IMR-90 (cell line): Measurements from ENCODE around the gene OTOA. TPM values are rescaled to one million over a fixed set of nuclear protein-coding genes. Genes with fewer than 3 reads are reported as not detected.

Experiments used
- ATAC-seq: fragments of 200-7000 bp; cut with Tn5 transposase; 2 replicates; pipeline ENCODE4 v1.9.1; 2020; ENCODE audit warnings: low read depth, mild to moderate bottlenecking, moderate library complexity
- BruUV-seq: library from RNA; stranded (reverse); fragments of 400-500 nt; replicated peaks from 2 replicates; lab custom pipeline; 2021; lab: Mats Ljungman, UMichigan
- CTCF ChIA-PET: fragments of 300-600 bp; formaldehyde crosslinking; extraction: SDS; loops from one replicate; lab custom pipeline; 2021; ENCODE audit warnings: antibody characterized with exemption; lab: Yijun Ruan, JAX
- POLR2A ChIA-PET: fragments of 300-600 bp; sonication (Branson Sonifier 250); formaldehyde crosslinking; loops from one replicate; lab custom pipeline; 2022; ENCODE audit warnings: antibody characterized with exemption; ENCODE audit not compliant: unreplicated experiment; lab: Charles Lee
- DNase-seq: peaks from one replicate; pipeline ENCODE4 v3.0.0; 2013
- H2AFZ ChIP-seq: replicated peaks from 2 replicates; pipeline ENCODE3; 2013; ENCODE audit warnings: low read length, mild to moderate bottlenecking; ENCODE audit not compliant: poor library complexity
- H2AK5ac ChIP-seq: 2 replicates; pipeline ENCODE4 v1.6.1; 2013; ENCODE audit warnings: low read depth, low read length, inconsistent platforms
- H2AK9ac ChIP-seq: replicated peaks from 2 replicates; pipeline ENCODE3; 2013; ENCODE audit warnings: mild to moderate bottlenecking, low read depth, low read length, moderate library complexity; ENCODE audit not compliant: poor library complexity
- H2BK120ac ChIP-seq: 2 replicates; pipeline ENCODE4 v1.6.1; 2013; ENCODE audit warnings: low read depth, low read length, inconsistent platforms
- H2BK15ac ChIP-seq: 3 replicates; pipeline ENCODE4 v1.6.1; 2013; ENCODE audit warnings: low read depth, low read length, inconsistent platforms
- H2BK20ac ChIP-seq: 2 replicates; pipeline ENCODE4 v1.6.1; 2013; ENCODE audit warnings: low read depth, mild to moderate bottlenecking, inconsistent platforms, low read length, moderate library complexity
- H2BK5ac ChIP-seq: 2 replicates; pipeline ENCODE4 v1.6.1; 2013; ENCODE audit warnings: mild to moderate bottlenecking, low read depth, low read length, inconsistent platforms; ENCODE audit not compliant: poor library complexity, severe bottlenecking
- H3K14ac ChIP-seq: replicated peaks from 2 replicates; pipeline ENCODE4 v1.6.1; 2013; ENCODE audit warnings: low read depth, low read length, inconsistent platforms
- H3K18ac ChIP-seq: 2 replicates; pipeline ENCODE4 v1.6.1; 2013; ENCODE audit warnings: low read depth, low read length, control low read depth
- H3K23ac ChIP-seq: 2 replicates; pipeline ENCODE4 v1.6.1; 2013; ENCODE audit warnings: low read depth, low read length, inconsistent platforms
- H3K27ac ChIP-seq: 2 replicates; pipeline ENCODE4 v1.5.1; 2013; ENCODE audit warnings: mild to moderate bottlenecking, control low read depth, low read length; ENCODE audit not compliant: insufficient read depth
- H3K27me3 ChIP-seq: 2 replicates; pipeline ENCODE4 v1.6.1; 2013; ENCODE audit warnings: low read length; ENCODE audit not compliant: control insufficient read depth, insufficient read depth
- H3K36me3 ChIP-seq: 2 replicates; pipeline ENCODE4 v1.6.1; 2013; ENCODE audit warnings: low read length, mixed read lengths; ENCODE audit not compliant: control insufficient read depth, insufficient read depth
- H3K4ac ChIP-seq: 2 replicates; pipeline ENCODE4 v1.6.1; 2013; ENCODE audit warnings: low read depth, low read length, inconsistent platforms
- H3K4me1 ChIP-seq: 2 replicates; pipeline ENCODE4 v1.6.1; 2013; ENCODE audit warnings: low read length, mixed read lengths; ENCODE audit not compliant: control insufficient read depth, insufficient read depth
- H3K4me2 ChIP-seq: 2 replicates; pipeline ENCODE4 v1.6.1; 2013; ENCODE audit warnings: low read depth, mild to moderate bottlenecking, control low read depth, low read length, moderate library complexity
- H3K4me3 ChIP-seq: 2 replicates; pipeline ENCODE4 v1.5.1; 2013; ENCODE audit warnings: low read depth, mild to moderate bottlenecking, control low read depth, low read length, moderate library complexity; ENCODE audit not compliant: insufficient read depth
- H3K56ac ChIP-seq: 2 replicates; pipeline ENCODE4 v1.6.1; 2013; ENCODE audit warnings: low read length, inconsistent platforms; ENCODE audit not compliant: insufficient read depth; ENCODE audit errors: extremely low read depth
- H3K79me1 ChIP-seq, 2 experiments: 2 replicates each; pipeline ENCODE4 v1.6.1; 2013; ENCODE audit warnings: low read length in 2 of 2, inconsistent platforms in 1 of 2, low read depth in 1 of 2
- H3K9ac ChIP-seq: 2 replicates; pipeline ENCODE4 v1.6.1; 2013; ENCODE audit warnings: low read depth, low read length, control low read depth
- H3K9me1 ChIP-seq: 2 replicates; pipeline ENCODE4 v1.6.1; 2013; ENCODE audit warnings: low read length, inconsistent platforms; ENCODE audit not compliant: insufficient read depth
- H3K9me3 ChIP-seq: 2 replicates; pipeline ENCODE4 v1.6.1; 2013; ENCODE audit warnings: low read length; ENCODE audit not compliant: control insufficient read depth, insufficient read depth
- H4K20me1 ChIP-seq: 2 replicates; pipeline ENCODE4 v1.6.1; 2013; ENCODE audit warnings: low read length, inconsistent platforms; ENCODE audit not compliant: insufficient read depth
- H4K5ac ChIP-seq: 2 replicates; pipeline ENCODE4 v1.6.1; 2013; ENCODE audit warnings: mild to moderate bottlenecking, low read depth, low read length, control low read depth
- H4K8ac ChIP-seq, 2 experiments: 2 replicates each; pipeline ENCODE4 v1.6.1; 2013; ENCODE audit warnings: low read depth in 2 of 2, low read length in 2 of 2, control low read depth in 1 of 2, inconsistent platforms in 1 of 2
- H4K91ac ChIP-seq: 2 replicates; pipeline ENCODE4 v1.6.1; 2013; ENCODE audit warnings: low read depth, low read length, inconsistent platforms; ENCODE audit not compliant: insufficient read depth
- BHLHE40 ChIP-seq: fragments of 150-350 bp; IDR thresholded peaks from 2 replicates; pipeline ENCODE4 v1.6.1; 2016; ENCODE audit warnings: mild to moderate bottlenecking, low read depth, low read length
- CEBPB ChIP-seq: IDR thresholded peaks from 2 replicates; pipeline ENCODE4 v1.6.1; 2012; ENCODE audit warnings: low read depth, low read length, improper control_type of control experiment
- CHD1 ChIP-seq: IDR thresholded peaks from 2 replicates; pipeline ENCODE4 v1.6.1; 2012; ENCODE audit warnings: low read depth, low read length, improper control_type of control experiment
- FOS ChIP-seq: fragments of 150-350 bp; IDR thresholded peaks from 2 replicates; pipeline ENCODE4 v1.6.1; 2016; ENCODE audit warnings: low read depth, low read length
- MAFK ChIP-seq: IDR thresholded peaks from 2 replicates; pipeline ENCODE4 v1.6.1; 2012; ENCODE audit warnings: low read depth, low read length, improper control_type of control experiment
- MAZ ChIP-seq: IDR thresholded peaks from 2 replicates; pipeline ENCODE4 v1.6.1; 2012; ENCODE audit warnings: low read depth, mild to moderate bottlenecking, low read length, improper control_type of control experiment, moderate library complexity, borderline replicate concordance
- NFE2L2 ChIP-seq: fragments of 150-350 bp; IDR thresholded peaks from 2 replicates; pipeline ENCODE4 v1.6.1; 2016; ENCODE audit warnings: low read depth, mild to moderate bottlenecking, low read length
- POLR2A ChIP-seq: IDR thresholded peaks from 2 replicates; pipeline ENCODE4 v1.6.1; 2012; ENCODE audit warnings: mild to moderate bottlenecking, low read depth, low read length
- RAD21 ChIP-seq: IDR thresholded peaks from 2 replicates; pipeline ENCODE4 v1.6.1; 2012; ENCODE audit warnings: low read length, improper control_type of control experiment
- RCOR1 ChIP-seq: IDR thresholded peaks from 2 replicates; pipeline ENCODE4 v1.6.1; 2012; ENCODE audit warnings: mild to moderate bottlenecking, low read length, improper control_type of control experiment; ENCODE audit not compliant: insufficient replicate concordance
- RFX5 ChIP-seq: IDR thresholded peaks from 2 replicates; pipeline ENCODE4 v1.8.0; 2012; ENCODE audit warnings: low read depth, mild to moderate bottlenecking, low read length, moderate library complexity
- SMC3 ChIP-seq: fragments of 150-350 bp; IDR thresholded peaks from 2 replicates; pipeline ENCODE4 v1.6.1; 2016; ENCODE audit warnings: low read depth, mild to moderate bottlenecking, antibody characterized with exemption, low read length, moderate library complexity
- WGBS, 2 experiments: methylation state at CpG; one replicate each; pipeline versions ENCODE4 v1.1.5 to v1.1.7; 2013; ENCODE audit warnings: missing lambda C conversion rate in 2 of 2; ENCODE audit not compliant: insufficient read length in 1 of 2; ENCODE audit errors: extremely low coverage in 2 of 2; 5-methylcytosine and 5-hydroxymethylcytosine counted together
- dilution Hi-C: fragments of 300-500 bp; cut with HindIII; formaldehyde crosslinking; loops from one replicate; pipeline ENCODE4 v1.14.3; 2018; ENCODE audit warnings: low sequenced_read_pairs; ENCODE audit not compliant: unreplicated experiment
- in situ Hi-C: fragments of 300-500 bp; cut with MboI; formaldehyde crosslinking; loops from 3 replicates; pipeline ENCODE4 v1.14.3; 2019; ENCODE audit warnings: low sequenced_read_pairs, inconsistent platforms, mixed read lengths
- intact Hi-C: fragments of 100-400 bp; cut with micrococcal nuclease; formaldehyde crosslinking; loops from 2 replicates; pipeline ENCODE4 v1.10.0; 2022
- polyA plus RNA-seq, 3 experiments: library from polyadenylated mRNA; depleted of rRNA; stranded (reverse); fragments of >200 nt; gene quantifications; 2 replicates each; pipeline ENCODE4 v1.2.3, GENCODE V29; 2012; ENCODE audit warnings: low replicate concordance in 1 of 3
- total RNA-seq: library from RNA; depleted of rRNA; stranded (reverse); fragments of >200 nt; gene quantifications from 2 replicates; pipeline ENCODE4 v1.2.3, GENCODE V29; 2012
- TF ChIP-seq, protein P1 (sequence below): fragments of 150-350 bp; IDR thresholded peaks from 2 replicates; pipeline ENCODE4 v1.6.1; 2017; ENCODE audit warnings: mild to moderate bottlenecking, antibody characterized with exemption, low read length, low read depth
- TF ChIP-seq, protein P2 (sequence below): fragments of 150-350 bp; IDR thresholded peaks from 2 replicates; pipeline ENCODE4 v1.6.1; 2016; ENCODE audit warnings: low read depth, mild to moderate bottlenecking, low read length, moderate library complexity, borderline replicate concordance
- TF ChIP-seq, protein P3 (sequence below): conservative IDR thresholded peaks from 2 replicates; pipeline ENCODE4 v1.5.1; 2012; ENCODE audit warnings: mild to moderate bottlenecking, low read depth, low read length, improper control_type of control experiment

OTOA gene
- total and polyA plus RNA-seq, 2 of the 4 experiments (the other 2 are of a cell fraction), result 0.02 TPM; not detected in 1

DNA sequence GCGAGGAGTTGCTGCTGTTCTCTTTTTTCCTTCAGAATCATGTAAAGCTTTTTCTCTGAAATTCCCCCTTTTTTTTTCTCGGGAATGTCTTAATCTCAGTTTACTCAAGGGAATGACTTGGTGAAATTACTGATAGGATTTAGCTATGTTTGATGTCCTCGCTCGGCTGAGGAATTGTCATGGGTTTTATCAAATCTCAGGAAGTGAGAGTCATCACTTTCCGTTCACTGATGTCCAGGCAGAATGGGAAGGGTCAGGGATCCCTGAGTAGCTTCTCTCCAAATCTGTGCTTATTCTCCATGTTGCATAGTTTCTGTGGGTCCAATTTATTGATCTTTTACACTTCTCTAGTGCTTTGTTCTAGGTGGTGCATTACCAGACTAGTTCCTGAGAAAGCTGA lies 17.7 kb upstream of the OTOA start:
- Histone ChIP-seq H3K14ac (no peak overlapping the region), H3K9me1 (no peaks in the 10 kb centered on the region; the same call in 1 of the 2 replicates), H3K9me3 (no peaks in the 10 kb centered on the region), H2BK15ac (no peak overlapping the region), H3K27ac (no peak overlapping the region), H3K79me1 (peaks cover 31 to 52% of the 10 kb centered on the region in 2 experiments), H3K23ac (no peak overlapping the region), H4K91ac (no peak overlapping the region), H3K27me3 (no peaks in the 10 kb centered on the region), H3K4me1 (peaks cover 6% of the 10 kb centered on the region), H3K4me2 (peak overlapping the region; percentile 56), H2BK20ac (no peak overlapping the region), H4K8ac (peak overlapping the region in 1 of 2 experiments; percentile 35; a peak in 1 of 4 replicates), H2BK5ac (no peak overlapping the region), H3K4ac (no peak overlapping the region), H3K9ac (no peak overlapping the region), H2BK120ac (no peak overlapping the region), H3K18ac (no peak overlapping the region), H3K4me3 (no peak overlapping the region), H2AK9ac (no peak overlapping the region), H3K56ac (no peak overlapping the region), H3K36me3 (peaks cover 5% of the 10 kb centered on the region), H4K5ac (0 out of 2 replicates have a peak overlapping the region, but pooled peaks have one; percentile 67), H2AFZ (no peak overlapping the region), H4K20me1 (peaks cover 9% of the 10 kb centered on the region; the same call in 1 of the 2 replicates), H2AK5ac (no peak overlapping the region)
- ChIA-PET CTCF (interaction anchor here (2.2 kb wide), 1 partner anchor 11 kb away, joined by 19 read pairs; no protein-coding TSS in a partner anchor), POLR2A (no interaction called here)
- intact Hi-C loops, result no loop called here
- ATAC-seq, result no peak
- dilution Hi-C loops, result no loop called here
- no TSS peak for BruUV-seq
- TF ChIP-seq RAD21 (no peak), MAFK (no peak), RCOR1 (no peak), SMC3 (no peak), CEBPB (no peak), RFX5 (no peak), CHD1 (no peak), POLR2A (no peak), MAZ (no peak), BHLHE40 (no peak), FOS (no peak), NFE2L2 (no peak)
- TF ChIP-seq, protein P1, sequence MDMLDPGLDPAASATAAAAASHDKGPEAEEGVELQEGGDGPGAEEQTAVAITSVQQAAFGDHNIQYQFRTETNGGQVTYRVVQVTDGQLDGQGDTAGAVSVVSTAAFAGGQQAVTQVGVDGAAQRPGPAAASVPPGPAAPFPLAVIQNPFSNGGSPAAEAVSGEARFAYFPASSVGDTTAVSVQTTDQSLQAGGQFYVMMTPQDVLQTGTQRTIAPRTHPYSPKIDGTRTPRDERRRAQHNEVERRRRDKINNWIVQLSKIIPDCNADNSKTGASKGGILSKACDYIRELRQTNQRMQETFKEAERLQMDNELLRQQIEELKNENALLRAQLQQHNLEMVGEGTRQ, result no peak
- TF ChIP-seq, protein P2, sequence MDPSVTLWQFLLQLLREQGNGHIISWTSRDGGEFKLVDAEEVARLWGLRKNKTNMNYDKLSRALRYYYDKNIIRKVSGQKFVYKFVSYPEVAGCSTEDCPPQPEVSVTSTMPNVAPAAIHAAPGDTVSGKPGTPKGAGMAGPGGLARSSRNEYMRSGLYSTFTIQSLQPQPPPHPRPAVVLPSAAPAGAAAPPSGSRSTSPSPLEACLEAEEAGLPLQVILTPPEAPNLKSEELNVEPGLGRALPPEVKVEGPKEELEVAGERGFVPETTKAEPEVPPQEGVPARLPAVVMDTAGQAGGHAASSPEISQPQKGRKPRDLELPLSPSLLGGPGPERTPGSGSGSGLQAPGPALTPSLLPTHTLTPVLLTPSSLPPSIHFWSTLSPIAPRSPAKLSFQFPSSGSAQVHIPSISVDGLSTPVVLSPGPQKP, result no peak
- TF ChIP-seq, protein P3, sequence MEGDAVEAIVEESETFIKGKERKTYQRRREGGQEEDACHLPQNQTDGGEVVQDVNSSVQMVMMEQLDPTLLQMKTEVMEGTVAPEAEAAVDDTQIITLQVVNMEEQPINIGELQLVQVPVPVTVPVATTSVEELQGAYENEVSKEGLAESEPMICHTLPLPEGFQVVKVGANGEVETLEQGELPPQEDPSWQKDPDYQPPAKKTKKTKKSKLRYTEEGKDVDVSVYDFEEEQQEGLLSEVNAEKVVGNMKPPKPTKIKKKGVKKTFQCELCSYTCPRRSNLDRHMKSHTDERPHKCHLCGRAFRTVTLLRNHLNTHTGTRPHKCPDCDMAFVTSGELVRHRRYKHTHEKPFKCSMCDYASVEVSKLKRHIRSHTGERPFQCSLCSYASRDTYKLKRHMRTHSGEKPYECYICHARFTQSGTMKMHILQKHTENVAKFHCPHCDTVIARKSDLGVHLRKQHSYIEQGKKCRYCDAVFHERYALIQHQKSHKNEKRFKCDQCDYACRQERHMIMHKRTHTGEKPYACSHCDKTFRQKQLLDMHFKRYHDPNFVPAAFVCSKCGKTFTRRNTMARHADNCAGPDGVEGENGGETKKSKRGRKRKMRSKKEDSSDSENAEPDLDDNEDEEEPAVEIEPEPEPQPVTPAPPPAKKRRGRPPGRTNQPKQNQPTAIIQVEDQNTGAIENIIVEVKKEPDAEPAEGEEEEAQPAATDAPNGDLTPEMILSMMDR, result no peak
- DNase-seq, result no peak
- no CpG with 5 or more reads among the region's 5 CpGs for WGBS, 2 experiments
- in situ Hi-C loops, result no loop called here
